Activated CD4-positive, alpha-beta T cell treated with anti-CD3 and anti-CD28 coated beads, Interleukin-2, amount 50 U/mL, for 1 hour (primary cell): Measurements from ENCODE around the gene COL4A2.
A peak's percentile ranks its signal among the peaks of the same experiment; 100 is the strongest.

ENCODE experiments used
- DNase-seq: peaks from one replicate; pipeline ENCODE4 v3.0.0-alpha.2; 2020

The COL4A2 gene

DNA sequence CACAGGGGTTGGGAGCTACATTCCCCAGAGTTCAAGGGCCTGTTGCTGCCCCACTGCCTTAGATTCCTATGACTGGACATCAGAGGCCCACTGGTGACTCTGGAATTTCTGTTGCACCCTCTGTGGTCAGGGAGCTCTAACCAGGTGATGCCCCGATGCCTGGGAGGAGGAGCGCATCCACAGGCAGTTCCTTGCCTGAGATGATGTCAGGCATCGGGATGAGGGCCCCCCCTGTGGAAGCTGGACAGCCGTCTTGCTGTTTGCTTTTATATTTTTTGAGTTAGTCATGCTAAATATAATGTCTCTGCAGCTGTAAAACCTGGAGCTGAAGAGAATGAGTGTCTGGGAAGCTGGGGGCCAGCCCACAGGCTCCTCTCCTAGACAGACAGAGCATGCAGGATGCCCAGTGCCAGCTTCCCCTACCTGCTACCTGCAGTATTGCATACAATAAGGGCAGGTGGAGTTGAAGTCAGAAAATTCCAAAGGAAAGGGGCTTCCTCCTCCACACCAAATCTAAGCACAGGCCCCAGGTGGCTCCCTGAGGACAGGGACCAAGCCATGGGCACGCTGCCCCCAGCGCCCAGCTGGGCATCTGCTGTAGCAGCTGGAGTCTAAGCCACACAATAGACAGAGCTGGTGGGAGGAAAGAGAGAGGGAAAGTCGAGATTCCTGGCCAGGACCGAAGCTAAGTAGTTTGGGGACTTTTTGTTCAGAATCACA is 16.2 kb downstream of the COL4A2 start:
- no peak for DNase-seq

DNA sequence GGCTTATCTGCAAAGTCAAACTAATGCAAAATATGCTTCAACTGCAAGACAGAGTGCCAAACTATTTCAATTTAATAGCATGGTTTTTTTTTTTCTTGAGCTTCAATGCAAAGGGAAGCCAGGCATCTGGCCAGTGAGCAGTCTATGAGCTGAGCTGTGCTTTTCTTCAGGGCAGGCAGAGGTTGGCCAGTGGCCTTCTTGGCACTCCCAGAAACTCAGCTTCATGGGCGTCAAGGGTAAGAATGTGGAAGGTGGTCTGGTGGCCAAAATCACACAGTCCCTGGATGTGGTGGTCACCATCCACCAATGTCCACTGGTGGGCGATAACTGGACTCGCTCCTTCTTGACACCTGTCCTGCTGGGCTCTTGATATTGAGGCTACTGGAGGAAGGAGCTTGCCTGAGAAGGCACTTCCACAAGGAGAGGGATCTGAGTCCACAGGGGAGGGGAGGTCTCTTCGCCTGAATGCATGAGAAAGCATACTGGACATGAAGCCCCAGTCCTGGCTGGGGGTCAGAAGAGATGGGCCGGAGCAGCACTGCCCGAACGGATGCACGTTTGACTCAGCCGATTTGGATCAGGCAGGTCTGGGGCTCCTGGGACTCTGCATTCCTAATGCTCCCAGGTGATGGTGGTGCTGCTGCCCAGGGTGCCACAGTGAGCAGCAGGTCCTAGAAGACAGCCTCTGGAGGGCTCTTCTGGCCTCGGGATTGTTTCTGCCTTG is 17.1 kb downstream of the COL4A2 start:
- DNase-seq, result no peak

GRCh38 chr13:110326263-110326904 is 19.3 kb downstream of the COL4A2 start:
- DNase-seq, result no peak

- no peak for DNase-seq
Observed at GRCh38 chr13:110327051-110327721, 20.1 kb downstream of the COL4A2 start.

DNA sequence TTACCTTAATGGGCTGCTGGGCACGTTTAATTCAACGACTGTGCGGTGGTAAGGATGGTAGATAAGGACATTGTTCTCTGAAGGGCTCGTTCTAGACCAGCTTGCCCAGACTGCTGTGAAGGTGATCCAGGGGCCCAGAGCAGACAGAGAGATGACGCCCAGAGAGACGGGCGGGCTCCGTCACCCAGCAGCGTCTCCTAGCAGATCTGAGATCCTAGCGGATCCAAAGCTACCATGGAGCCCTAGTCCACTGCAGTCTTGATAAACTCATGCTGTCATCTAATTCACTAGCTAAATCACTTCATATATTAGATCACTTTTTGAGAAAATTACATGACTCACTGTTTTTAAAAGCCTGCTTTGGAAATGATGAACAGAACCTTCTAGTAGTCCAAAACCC is 21.5 kb downstream of the COL4A2 start:
- no peak for DNase-seq

- DNase-seq, result no peak
Observed at GRCh38 chr13:110329258-110329657, 22.2 kb downstream of the COL4A2 start.

DNA sequence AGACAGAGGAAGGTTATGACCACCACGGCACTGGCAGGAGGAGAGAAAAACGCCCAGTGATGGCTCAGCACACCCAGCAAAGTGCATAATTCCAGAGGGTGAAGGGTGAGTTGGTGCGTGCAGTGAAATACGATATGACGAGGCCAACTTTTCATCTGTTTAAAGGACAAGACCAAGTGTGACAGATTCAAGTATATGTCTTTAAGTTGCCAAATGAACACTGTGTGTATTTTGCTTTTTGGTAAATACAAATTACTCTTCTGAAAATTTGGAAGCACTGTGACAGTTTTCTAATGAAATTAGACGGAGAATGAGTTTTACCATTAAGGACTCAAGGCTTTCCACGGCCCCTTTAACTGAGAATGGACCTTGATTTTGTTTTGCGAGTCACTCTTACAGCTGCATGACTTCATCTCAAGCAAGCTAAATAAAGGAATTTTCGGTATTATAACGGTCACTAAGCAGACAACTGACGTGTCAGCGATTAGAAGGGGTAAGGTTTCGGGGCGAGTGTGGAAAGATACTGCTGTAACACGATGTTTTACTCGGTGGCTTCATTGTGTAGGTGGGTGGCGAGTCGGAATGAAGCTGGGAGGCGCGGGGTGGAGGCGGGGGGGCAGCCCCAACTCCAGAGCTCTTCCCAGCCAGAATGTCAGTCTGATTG is 22.8 kb downstream of the COL4A2 start:
- no peak for DNase-seq

- DNase-seq, result no peak
Observed at GRCh38 chr13:110330491-110331011, 23.5 kb downstream of the COL4A2 start.

DNA sequence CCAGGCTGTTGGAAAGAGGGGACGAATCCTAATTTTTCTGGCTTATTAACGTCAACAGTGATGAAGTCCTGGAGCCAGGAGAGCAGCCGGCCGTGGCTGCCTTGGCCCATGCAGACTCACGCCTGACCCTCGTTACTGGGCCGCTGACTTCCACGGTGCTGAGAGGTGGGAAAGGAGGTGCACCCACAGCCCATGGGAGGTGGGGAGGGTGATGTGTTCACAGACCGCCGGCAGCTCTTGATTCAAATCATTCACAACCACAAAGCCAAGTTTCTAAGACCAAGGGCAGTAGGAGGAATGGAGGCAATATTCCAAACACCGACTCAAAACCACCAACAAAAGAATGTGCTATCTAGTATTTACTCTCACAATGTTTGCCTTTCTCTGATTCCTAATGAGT is 24.3 kb downstream of the COL4A2 start:
- DNase-seq, result no peak

DNA sequence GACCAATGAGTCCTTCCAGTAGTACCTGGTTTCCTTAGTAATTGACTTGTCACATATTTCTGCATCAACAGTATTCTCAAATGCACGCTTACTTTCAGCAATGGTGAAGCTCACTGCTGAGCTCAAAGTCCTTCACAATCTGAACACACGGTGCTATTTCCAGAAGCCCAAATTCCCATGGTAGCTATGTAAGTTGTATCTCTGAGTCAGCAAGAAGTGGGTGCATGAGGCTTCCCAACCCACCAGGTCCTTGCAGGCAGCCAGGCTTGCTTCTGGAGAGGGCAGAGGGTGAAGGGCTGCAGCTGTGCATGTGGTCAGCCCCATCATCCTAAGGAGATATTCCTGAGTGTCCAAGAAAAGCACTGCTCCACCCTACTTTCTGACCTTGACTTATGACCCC is 25.7 kb downstream of the COL4A2 start:
- DNase-seq, result no peak

DNA sequence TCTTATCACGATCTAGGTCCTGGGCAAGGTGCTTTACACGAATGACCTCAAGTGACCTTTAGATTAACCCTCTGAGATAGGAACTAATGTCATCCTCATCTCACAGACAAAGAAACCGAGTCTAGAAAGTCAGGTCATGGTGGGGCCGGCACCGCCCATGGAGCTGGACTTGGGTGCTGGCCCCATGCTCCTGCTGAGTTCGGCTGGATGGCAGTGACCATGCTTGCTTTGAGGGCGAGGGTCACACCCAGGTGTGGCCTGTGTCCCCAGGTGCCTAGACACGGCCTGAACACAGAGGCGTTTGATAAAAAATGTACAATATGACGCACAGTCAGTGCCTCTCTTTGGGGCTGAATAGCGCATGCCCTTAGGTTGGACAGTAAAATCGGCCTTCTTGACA is 26.8 kb downstream of the COL4A2 start:
- no peak for DNase-seq

GRCh38 chr13:110334256-110334655 is 27.2 kb downstream of the COL4A2 start:
- DNase-seq, result no peak

DNA sequence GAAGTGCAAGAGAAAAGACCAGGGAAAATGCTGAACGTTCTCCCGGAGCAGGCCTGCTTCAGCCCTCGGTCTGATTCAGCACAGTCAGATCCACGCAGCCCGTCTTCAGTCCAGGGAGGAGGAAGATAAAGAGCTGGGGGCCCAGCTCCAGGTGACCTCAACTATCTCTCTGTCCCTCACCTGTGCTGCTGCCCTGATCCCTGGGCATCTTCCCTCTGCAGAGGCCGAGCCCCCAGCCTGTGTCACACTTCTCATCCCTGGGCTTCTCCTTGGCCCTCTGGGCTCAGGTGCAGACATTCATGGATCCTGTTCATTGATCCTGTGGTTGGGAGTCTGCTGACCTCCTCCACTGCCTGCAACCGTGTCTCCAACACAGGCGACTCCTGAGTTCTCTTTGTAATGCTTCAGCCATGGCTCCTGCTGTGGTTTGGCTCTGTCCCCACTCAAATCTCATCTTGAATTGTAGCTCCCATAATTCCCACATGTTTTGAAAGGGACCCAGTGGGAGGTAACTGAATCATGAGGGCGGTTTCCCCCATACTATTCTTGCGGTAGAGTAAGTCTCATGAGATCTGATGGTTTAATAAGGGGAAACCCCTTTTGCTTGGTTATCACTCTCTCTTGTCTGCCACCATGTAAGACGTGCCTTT is 27.9 kb downstream of the COL4A2 start:
- DNase-seq, result no peak

DNA sequence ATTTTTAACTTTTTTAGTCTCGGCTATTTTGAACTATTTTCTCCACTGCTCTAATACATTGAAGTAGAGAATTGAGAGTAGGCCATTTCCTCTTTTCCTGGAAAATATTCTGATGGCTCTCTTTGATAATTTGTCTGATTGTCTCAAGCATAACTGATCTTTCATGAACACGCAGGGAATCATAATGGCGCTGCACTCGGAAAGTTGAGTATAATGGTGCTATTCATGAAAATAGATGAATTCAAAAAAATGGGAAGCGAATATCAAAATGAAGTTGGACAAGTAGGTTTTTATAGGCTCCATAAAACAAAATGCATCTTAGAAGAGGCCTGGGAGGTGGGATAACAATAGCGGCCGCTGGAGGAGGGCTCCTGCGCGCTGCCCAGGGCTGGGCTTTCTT is 29.0 kb downstream of the COL4A2 start:
- no peak for DNase-seq

DNA sequence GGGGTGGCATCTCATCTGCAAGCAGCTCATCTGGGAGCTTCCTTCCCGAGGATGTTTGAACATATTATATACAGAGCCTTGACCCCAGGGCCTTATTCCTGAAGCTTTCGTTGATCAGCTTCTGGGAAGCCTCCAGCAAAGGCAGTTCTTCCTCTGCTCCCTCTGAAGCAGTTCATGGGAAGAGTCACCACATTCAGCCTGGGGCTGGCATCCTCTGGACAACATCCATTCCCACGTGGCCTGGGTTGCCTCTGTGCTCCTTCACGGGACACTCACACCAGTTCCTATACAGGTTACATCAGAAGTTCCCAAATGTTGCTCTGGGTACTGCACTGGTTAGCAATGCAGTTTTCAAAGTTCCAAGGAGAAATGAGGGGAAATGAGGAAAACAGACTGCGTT is 29.6 kb downstream of the COL4A2 start:
- no peak for DNase-seq

DNA sequence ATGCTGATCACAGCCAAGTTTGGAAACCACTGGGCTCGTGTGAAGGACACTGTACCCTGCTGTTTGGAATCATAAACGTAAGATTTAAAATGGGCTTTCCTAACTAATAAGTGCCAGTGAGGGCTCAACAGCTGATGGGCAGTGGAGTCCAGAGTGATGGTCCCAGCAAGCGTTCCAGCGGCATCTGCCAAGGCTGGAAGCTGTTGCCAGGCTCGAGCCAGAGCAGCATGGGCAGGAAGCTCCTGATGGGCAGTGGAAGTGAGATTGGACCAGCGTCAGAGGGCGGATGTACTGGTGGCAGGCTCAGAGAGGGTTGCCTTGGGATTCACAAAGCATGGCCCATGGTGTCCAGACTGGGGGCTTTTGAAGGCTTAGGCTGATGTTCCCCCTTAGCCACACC is 30.2 kb downstream of the COL4A2 start:
- no peak for DNase-seq

- no peak for DNase-seq
Observed at GRCh38 chr13:110338441-110339101, 31.5 kb downstream of the COL4A2 start.

DNA sequence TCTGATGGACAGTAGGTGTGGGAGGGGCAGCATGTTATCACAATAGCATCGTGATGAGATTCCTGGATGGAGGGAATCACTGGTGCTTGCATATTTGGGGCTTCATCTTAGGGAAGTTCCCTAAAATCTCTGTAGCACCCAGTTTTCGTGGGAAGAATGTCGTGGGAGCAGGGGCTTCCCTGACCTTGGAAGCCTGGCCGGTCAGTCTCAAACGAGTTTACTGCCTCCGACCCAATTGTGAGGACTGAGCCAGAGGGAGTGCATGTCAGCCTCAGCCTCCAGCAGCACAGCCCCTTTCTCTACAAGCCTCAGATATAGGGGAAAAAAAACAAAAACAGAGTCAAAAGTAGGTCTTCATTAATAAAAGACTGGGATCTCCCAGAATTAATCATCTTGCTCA is 32.2 kb downstream of the COL4A2 start:
- no peak for DNase-seq

DNA sequence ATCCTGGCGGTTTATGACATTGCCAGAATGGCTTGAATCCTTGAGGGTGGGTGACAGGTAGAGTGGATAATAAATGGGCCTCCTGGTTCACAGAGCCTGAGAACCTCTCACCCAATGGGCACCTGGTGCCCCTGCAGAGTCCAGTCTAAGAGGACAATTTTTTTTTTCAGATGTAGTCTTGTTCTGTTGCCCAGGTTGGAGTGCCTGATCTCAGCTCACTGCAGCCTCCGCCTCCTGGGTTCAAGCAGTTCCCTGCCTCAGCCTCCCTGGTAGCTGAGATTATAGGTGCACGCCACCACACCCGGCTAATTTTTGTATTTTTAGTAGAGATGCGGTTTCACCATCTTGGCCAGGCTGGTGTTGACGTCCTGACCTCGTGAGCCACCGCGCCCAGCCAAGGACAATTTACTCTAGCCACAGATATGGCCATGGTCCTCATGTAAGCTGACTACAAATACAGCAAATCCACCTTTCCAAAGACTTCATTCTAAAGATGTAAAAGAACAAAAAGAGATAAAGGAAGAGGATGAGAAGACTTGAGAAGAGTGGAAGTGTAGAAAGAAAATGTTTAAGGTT is 33.0 kb downstream of the COL4A2 start:
- DNase-seq, result no peak

DNA sequence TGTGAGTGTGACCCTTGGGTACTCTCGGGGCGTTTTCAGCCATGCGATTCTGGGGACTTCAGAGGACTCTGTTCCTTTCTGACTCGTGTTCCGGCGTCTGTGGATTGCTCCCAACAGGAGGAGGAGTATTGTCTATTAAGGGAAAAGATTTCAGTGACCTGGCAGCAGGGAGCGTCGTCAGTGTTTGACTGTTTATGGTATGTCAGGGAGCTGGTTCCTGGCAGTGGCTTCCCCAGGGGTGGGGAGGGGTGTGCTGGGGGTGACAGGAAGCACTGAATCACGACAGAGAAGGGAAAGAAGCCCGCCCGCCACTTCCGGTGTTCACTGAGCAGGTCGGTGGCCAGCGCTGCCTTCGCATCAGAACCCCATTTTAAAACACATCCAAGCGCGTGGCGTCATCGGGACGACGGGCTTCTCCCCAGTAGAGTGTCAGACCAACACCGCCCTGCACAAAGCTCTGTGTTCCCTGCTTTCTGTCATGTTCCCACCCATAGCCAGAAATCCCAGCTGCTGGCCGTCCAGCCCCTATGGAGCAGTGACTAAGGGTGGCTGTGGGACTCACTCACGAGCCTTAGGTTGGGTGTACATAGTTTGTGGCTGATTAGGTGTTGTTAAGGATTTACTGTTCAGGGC is 33.8 kb downstream of the COL4A2 start:
- DNase-seq, result peak; percentile 20
